ENCODE measurements around the gene TENM3.
A peak's percentile ranks its signal among the peaks of the same experiment; 100 is the strongest.

Gene TENM3

GRCh38 chr4:182206266-182206665, 36.9 kb upstream of the TENM3 start:
- no peak for TF ChIP-seq CTCF (conservative IDR thresholded peaks at IDR 0.05; ENCODE audit: low read depth)
- DNase-seq (ENCODE audit: low spot score), result no peak
- H3K27ac ChIP-seq, result no peak overlapping the region
- ChIA-PET CTCF (no interaction called here), POLR2A (ENCODE audit: low non-redundant PET) (no interaction called here)

GRCh38 chr4:182206916-182207315, 36.3 kb upstream of the TENM3 start:
- no peak for DNase-seq (ENCODE audit: low spot score)
- no peak for TF ChIP-seq CTCF (conservative IDR thresholded peaks at IDR 0.05; ENCODE audit: low read depth)
- H3K27ac ChIP-seq, result no peak overlapping the region
- ChIA-PET CTCF (interaction anchor here (0.9 kb wide), 1 partner anchor 28 kb away, joined by 3 read pairs; no protein-coding TSS in a partner anchor), POLR2A (ENCODE audit: low non-redundant PET) (no interaction called here)

GRCh38 chr4:182207830-182208396, 35.3 kb upstream of the TENM3 start:
- H3K27ac ChIP-seq, result no peak overlapping the region
- peak; percentile 77 for DNase-seq (ENCODE audit: low spot score)
- ChIA-PET POLR2A (ENCODE audit: low non-redundant PET) (no interaction called here), CTCF (interaction anchor here (0.9 kb wide), 1 partner anchor 27 kb away, joined by 3 read pairs; no protein-coding TSS in a partner anchor)
- TF ChIP-seq CTCF (conservative IDR thresholded peaks at IDR 0.05; ENCODE audit: low read depth), result no peak

GRCh38 chr4:182208526-182209050, 34.6 kb upstream of the TENM3 start:
- CTCF ChIA-PET, result interaction anchor here (0.6 kb wide), 1 partner anchor 105 kb away, joined by 3 read pairs; no protein-coding TSS in a partner anchor
- DNase-seq (ENCODE audit: low spot score), result no peak
- H3K27ac ChIP-seq, result peak overlapping the region; percentile 77
- TF ChIP-seq CTCF (conservative IDR thresholded peaks at IDR 0.05; ENCODE audit: low read depth), result no peak
- POLR2A ChIA-PET (ENCODE audit: low non-redundant PET), result no interaction called here

- CTCF ChIA-PET, result interaction anchor here (0.6 to 0.7 kb wide), 2 partner anchors 194 to 244 kb away, joined by 3 read pairs; no protein-coding TSS in a partner anchor
- TF ChIP-seq CTCF (conservative IDR thresholded peaks at IDR 0.05; ENCODE audit: low read depth), result no peak
- POLR2A ChIA-PET (ENCODE audit: low non-redundant PET), result interaction anchor here (0.6 kb wide), 1 partner anchor 12 kb away, joined by 4 read pairs; no protein-coding TSS in a partner anchor
- DNase-seq (ENCODE audit: low spot score), result no peak
- H3K27ac ChIP-seq, result no peak overlapping the region
Observed at GRCh38 chr4:182212211-182212761, 30.9 kb upstream of the TENM3 start.

- H3K27ac ChIP-seq, result no peak overlapping the region
- ChIA-PET CTCF (interaction anchor here (0.7 kb wide), 1 partner anchor 243 kb away, joined by 3 read pairs; no protein-coding TSS in a partner anchor), POLR2A (ENCODE audit: low non-redundant PET) (no interaction called here)
- no peak for DNase-seq (ENCODE audit: low spot score)
- TF ChIP-seq CTCF (conservative IDR thresholded peaks at IDR 0.05; ENCODE audit: low read depth), result no peak
Observed at GRCh38 chr4:182213004-182213403, 30.2 kb upstream of the TENM3 start.

All from RWPE1 (cell line).